ENCODE measurements around the gene NIM1K. TPM values are rescaled to one million over a fixed set of nuclear protein-coding genes. Genes with fewer than 3 reads are reported as not detected.
A peak's percentile ranks its signal among the peaks of the same experiment; 100 is the strongest.
"Not testable (repeated sequence)": the region's sequence is repeated elsewhere in the genome, so short reads cannot be mapped to it uniquely, and the experiment has no call there.

The NIM1K gene
- total RNA-seq, 1 experiment from 2014 or later = 0.04 TPM

DNA sequence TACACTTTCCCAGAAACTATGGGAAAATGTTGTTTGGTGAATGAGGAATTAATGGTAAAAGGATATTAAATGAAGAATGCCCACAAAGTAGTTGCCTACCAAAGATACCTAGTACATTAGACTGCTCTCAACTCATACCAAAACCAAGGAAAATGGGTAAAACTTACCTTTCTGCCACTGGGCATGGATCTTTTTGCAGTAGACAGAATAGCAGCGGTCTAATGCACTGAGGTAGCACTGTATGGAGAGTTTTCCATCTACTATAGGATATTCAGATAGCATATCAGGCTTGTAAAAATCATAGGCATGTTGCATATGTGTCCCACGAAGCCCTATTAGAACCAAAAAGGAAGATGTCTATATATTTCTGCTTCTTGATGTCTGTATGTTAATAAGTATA lies 104.8 kb downstream of the NIM1K start:
- peaks cover 86% of the 10 kb centered on the region for H3K36me3 ChIP-seq
- no peak for DNase-seq
- H3K27me3 ChIP-seq = no peaks in the 10 kb centered on the region

DNA sequence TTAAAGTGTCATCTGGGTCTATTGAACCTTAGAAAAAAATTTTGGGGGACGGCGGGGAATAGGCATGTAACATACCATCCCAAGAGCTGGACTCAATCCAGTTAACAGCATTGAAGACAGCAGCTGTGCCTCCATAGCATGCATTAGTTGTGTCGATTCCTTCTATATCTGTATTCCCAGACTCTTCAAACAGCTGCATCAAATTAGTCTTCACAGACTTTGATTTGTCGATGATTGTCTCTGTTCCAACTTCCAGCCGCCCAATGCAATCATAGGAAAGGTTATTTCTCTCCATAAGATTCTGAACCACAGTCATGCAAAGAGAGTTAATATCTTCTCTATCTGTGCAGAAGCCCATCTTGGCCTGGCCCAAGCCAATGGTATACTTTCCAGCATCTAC lies 106.4 kb downstream of the NIM1K start:
- no peak for DNase-seq
- peaks cover 74% of the 10 kb centered on the region for H3K36me3 ChIP-seq
- H3K27me3 ChIP-seq = no peaks in the 10 kb centered on the region

More for the DNA sequence above, 104.8 kb downstream of the NIM1K start:
- Histone ChIP-seq H3K27ac (no peak overlapping the region), H3K4me1 (0 out of 2 replicates have a peak, but pooled peaks cover 3% of the 10 kb centered on the region), H3K4me3 (no peak overlapping the region), H3K9me3 (replicated peaks) (no peaks in the 10 kb centered on the region)

GRCh38 chr5:43300112-43300511 lies 108.1 kb downstream of the NIM1K start:
- DNase-seq = no peak
- no peak overlapping the region for H3K4me3 ChIP-seq
- peaks cover 63% of the 10 kb centered on the region for H3K36me3 ChIP-seq
- H3K4me1 ChIP-seq = 0 out of 2 replicates have a peak, but pooled peaks cover 3% of the 10 kb centered on the region
- H3K27me3 ChIP-seq = no peaks in the 10 kb centered on the region
- H3K9me3 ChIP-seq (replicated peaks) = no peaks in the 10 kb centered on the region
- H3K27ac ChIP-seq = no peak overlapping the region

More for the DNA sequence above, 106.4 kb downstream of the NIM1K start:
- 0 out of 2 replicates have a peak, but pooled peaks cover 3% of the 10 kb centered on the region for H3K4me1 ChIP-seq
- no peaks in the 10 kb centered on the region for H3K9me3 ChIP-seq (replicated peaks)
- no peak overlapping the region for H3K27ac ChIP-seq
- H3K4me3 ChIP-seq = no peak overlapping the region

DNA sequence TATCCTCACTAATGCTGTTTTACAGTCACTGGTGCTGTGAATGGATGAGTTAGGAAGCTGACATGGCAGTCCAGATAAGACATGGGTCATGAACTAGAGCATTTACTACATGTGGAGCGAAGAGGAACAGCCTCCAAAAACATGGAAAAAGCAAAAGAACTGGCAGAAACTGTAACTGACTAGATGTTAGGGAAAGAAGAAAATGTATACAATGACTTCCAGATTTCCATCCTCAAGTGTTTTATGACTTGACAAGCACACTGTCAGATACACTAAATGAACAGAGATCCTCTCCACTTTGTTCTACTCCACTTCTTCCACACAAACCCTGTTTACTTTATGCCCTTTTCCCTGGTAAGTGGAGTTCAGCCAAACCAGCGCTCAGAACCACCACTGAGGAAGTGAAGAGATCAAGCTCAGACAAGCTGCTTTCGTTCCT lies 109.6 kb downstream of the NIM1K start:
- no peaks in the 10 kb centered on the region for H3K4me1 ChIP-seq
- no peak for DNase-seq
- H3K27me3 ChIP-seq = no peaks in the 10 kb centered on the region
- H3K4me3 ChIP-seq = no peak overlapping the region
- no peak overlapping the region for H3K27ac ChIP-seq
- H3K36me3 ChIP-seq = peaks cover 50% of the 10 kb centered on the region
- no peaks in the 10 kb centered on the region for H3K9me3 ChIP-seq (replicated peaks)

GRCh38 chr5:43302481-43302880 lies 110.5 kb downstream of the NIM1K start:
- Histone ChIP-seq H3K27ac (no peak overlapping the region), H3K4me1 (no peaks in the 10 kb centered on the region), H3K4me3 (no peak overlapping the region), H3K36me3 (peaks cover 42% of the 10 kb centered on the region), H3K27me3 (no peaks in the 10 kb centered on the region), H3K9me3 (replicated peaks) (no peaks in the 10 kb centered on the region)
- no peak for DNase-seq

DNA sequence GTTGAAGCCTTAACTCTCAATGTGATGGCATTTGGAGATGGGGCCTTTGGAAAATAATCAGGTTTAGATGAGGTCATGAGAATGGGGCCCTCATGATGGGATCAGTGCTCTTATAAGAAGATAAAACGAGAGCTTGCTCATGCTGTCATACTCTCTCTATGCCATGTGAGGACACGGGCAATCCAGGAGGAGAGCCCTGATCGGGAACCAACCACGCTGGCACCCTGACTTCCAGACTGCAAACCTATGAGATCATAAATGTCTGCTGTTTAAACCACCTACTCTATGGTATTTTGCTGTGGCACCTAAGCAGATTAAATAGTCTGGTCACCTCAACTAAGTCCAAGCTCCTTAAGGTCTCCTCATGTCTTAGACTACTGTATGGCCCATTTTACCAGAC lies 111.2 kb downstream of the NIM1K start:
- no peak overlapping the region for H3K27ac ChIP-seq
- no peaks in the 10 kb centered on the region for H3K9me3 ChIP-seq (replicated peaks)
- H3K27me3 ChIP-seq = no peaks in the 10 kb centered on the region
- H3K4me1 ChIP-seq = no peaks in the 10 kb centered on the region
- peaks cover 39% of the 10 kb centered on the region for H3K36me3 ChIP-seq
- DNase-seq = no peak
- no peak overlapping the region for H3K4me3 ChIP-seq

DNA sequence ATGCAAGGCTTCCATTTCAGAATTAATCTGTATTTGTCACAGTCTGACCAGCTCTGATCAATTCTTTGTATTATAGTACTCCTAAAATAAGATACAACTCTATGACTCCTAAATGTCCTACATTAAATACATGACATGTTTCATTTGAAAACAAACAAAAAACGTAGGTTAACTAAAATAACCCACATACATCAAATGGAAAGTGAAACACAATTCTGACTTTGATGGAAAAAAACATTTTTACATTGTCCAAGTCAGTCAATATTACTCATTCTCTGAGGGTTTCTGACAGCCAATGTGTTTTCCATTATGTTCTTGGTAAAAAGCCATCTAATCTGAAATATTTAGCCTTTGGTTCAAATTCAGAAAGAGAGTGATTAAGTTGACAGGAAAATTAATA lies 112.5 kb downstream of the NIM1K start:
- no peak overlapping the region for H3K27ac ChIP-seq
- H3K36me3 ChIP-seq = peaks cover 31% of the 10 kb centered on the region
- DNase-seq = no peak
- no peak overlapping the region for H3K4me3 ChIP-seq
- no peaks in the 10 kb centered on the region for H3K9me3 ChIP-seq (replicated peaks)
- no peaks in the 10 kb centered on the region for H3K4me1 ChIP-seq
- H3K27me3 ChIP-seq = no peaks in the 10 kb centered on the region

DNA sequence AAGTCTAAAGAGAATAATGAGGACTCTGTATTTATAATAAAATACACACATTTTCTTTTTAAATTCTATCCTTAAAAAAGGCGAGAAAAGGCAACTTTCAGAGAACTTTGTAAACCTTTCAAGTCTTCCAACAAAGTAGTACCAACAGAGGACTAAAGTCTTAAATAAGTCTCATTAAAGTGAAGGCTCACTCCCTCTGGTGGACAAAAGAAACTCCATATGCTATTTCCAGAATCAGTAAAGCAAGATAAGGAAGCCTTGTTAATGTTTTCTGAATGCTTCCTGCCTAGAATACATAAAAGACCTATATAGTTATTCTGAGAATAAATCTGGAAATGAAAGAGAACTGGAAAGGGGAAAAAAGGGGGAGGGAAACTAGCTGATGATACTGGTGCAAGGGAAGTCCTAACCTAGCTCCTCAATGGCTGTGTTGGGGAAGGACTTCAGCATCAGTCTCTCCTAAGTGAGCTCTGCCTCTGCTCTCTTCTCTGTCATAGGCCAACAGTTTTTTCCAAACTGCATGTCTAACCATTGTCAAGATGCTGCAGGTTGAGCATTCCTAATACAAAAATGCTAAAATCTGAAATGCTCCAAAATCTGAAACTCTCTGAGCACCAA lies 114.0 kb downstream of the NIM1K start:
- H3K36me3 ChIP-seq = peaks cover 19% of the 10 kb centered on the region
- no peak overlapping the region for H3K27ac ChIP-seq
- no peaks in the 10 kb centered on the region for H3K27me3 ChIP-seq
- no peaks in the 10 kb centered on the region for H3K9me3 ChIP-seq (replicated peaks)
- H3K4me1 ChIP-seq = no peaks in the 10 kb centered on the region
- peak in 1 of 2 experiments; percentile 76 for DNase-seq
- no peak overlapping the region for H3K4me3 ChIP-seq

DNA sequence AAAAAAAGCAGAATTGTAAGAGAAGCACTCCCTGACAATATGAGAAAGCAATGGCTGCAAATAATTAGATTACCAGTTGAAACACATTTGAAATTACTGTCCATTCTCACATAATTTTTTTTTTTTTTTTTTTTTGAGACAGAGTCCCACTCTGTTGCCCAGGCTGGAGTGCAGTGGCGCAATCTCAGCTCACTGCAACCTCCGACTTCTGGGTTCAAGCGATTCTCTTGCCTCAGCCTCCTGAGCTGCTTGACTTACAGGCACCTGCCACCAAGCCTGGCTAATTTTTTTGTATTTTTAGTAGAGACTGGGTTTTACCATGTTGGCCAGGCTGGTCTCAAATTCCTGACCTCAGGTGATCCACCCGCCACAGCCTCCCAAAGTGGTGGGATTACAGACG lies 114.9 kb downstream of the NIM1K start:
- H3K27ac ChIP-seq; H3K27me3 ChIP-seq; H3K9me3 ChIP-seq (replicated peaks); DNase-seq; H3K4me3 ChIP-seq; H3K4me1 ChIP-seq: not testable (repeated sequence)
- H3K36me3 ChIP-seq = peaks cover 14% of the 10 kb centered on the region

DNA sequence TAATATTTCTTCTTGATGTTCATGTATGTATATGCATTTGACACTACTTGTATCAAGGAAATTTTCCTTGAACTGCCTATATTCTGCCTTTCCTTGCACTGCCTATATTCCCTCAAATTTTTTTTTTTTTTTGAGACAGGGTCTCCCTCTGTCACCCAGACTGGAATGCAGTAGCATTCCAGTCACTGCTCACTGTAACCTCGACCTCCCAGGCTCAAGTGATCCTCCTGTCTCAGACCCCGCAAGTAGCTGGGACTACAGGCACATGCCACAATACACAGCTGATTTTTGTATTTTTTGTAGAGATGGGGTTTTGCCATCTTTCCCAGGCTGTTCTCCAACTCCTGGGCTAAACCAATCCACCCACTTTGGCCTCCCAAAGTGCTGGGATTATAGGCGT lies 117.1 kb downstream of the NIM1K start:
- DNase-seq = no peak
- Histone ChIP-seq H3K27me3 (no peaks in the 10 kb centered on the region), H3K27ac (no peak overlapping the region), H3K36me3 (peaks cover 8% of the 10 kb centered on the region), H3K4me1 (peaks cover 9% of the 10 kb centered on the region), H3K4me3 (no peak overlapping the region), H3K9me3 (replicated peaks) (no peaks in the 10 kb centered on the region)

DNA sequence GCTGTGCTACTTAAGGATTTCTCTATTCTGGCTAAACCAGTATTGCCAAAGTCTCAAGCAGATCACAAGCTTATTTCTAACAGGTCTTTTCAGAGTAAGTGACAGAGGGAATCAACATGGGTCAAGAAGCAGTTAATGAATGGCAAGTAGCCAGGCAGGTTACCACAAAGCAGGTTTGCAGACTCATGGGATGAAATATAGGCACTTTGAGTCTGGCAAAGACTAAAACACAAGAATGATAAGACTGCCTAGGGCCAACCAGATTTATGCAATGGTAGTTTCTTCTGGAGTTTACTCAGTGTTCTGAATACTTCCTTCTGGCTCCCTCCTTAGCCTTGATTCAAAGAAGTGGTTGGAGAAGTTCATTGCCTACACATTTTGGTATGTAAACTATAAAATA lies 117.6 kb downstream of the NIM1K start:
- no peaks in the 10 kb centered on the region for H3K9me3 ChIP-seq (replicated peaks)
- H3K27me3 ChIP-seq = no peaks in the 10 kb centered on the region
- no peak for DNase-seq
- no peak overlapping the region for H3K4me3 ChIP-seq
- no peak overlapping the region for H3K27ac ChIP-seq
- H3K36me3 ChIP-seq = peaks cover 7% of the 10 kb centered on the region
- peaks cover 14% of the 10 kb centered on the region for H3K4me1 ChIP-seq

DNA sequence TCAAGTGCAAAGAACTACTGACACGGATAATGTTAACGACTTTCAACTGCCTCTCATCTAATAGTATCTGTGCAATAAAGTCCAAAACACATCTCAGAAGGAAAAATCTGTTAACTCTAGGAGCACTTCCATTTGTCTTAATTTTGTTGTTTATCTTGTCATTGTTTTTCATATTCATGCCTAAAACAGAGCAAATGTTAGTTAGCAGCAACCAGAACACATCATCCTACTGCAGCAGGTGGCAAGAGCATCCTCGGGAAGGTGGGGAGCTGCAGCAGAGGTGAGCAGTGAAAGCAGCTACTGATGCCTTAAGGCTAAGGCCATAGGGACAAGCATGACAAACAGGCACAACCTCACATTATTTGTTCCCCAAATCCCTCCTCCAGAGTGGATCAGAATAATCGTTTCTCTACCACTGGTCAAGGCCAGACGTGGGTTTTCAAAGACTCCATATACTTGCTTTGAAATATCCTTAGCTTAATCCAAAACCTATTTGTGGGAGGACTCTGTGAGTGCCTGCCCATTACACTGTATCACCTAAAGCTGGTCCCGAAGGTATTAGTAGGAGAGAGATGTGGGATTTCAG lies 120.1 kb downstream of the NIM1K start:
- H3K9me3 ChIP-seq (replicated peaks) = no peaks in the 10 kb centered on the region
- no peaks in the 10 kb centered on the region for H3K27me3 ChIP-seq
- DNase-seq = no peak
- H3K36me3 ChIP-seq = peaks cover 4% of the 10 kb centered on the region
- H3K4me1 ChIP-seq = peaks cover 17% of the 10 kb centered on the region
- H3K4me3 ChIP-seq = peak overlapping the region; percentile 76
- H3K27ac ChIP-seq = peak overlapping the region; percentile 67

DNA sequence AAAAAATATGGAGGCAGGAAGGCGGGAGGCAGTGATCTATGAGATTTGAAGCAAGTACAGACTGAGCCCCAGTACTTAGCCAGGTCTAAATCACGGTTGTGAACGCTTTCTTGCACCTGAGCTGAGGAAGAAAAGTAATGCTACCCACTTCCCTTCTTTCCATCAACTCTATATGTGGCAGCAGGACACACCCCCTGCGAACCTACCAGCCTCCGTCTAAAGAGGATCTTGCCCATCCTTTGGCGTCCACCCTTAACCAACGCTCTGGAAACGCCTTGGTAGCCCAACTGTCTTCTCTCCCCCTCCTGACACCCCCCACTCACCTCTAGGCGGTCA lies 120.6 kb downstream of the NIM1K start:
- no peaks in the 10 kb centered on the region for H3K27me3 ChIP-seq
- H3K9me3 ChIP-seq (replicated peaks) = no peaks in the 10 kb centered on the region
- H3K36me3 ChIP-seq = peaks cover 4% of the 10 kb centered on the region
- peaks cover 17% of the 10 kb centered on the region for H3K4me1 ChIP-seq
- H3K27ac ChIP-seq = peak overlapping the region; percentile 67
- peak overlapping the region; percentile 76 for H3K4me3 ChIP-seq
- DNase-seq = no peak

DNA sequence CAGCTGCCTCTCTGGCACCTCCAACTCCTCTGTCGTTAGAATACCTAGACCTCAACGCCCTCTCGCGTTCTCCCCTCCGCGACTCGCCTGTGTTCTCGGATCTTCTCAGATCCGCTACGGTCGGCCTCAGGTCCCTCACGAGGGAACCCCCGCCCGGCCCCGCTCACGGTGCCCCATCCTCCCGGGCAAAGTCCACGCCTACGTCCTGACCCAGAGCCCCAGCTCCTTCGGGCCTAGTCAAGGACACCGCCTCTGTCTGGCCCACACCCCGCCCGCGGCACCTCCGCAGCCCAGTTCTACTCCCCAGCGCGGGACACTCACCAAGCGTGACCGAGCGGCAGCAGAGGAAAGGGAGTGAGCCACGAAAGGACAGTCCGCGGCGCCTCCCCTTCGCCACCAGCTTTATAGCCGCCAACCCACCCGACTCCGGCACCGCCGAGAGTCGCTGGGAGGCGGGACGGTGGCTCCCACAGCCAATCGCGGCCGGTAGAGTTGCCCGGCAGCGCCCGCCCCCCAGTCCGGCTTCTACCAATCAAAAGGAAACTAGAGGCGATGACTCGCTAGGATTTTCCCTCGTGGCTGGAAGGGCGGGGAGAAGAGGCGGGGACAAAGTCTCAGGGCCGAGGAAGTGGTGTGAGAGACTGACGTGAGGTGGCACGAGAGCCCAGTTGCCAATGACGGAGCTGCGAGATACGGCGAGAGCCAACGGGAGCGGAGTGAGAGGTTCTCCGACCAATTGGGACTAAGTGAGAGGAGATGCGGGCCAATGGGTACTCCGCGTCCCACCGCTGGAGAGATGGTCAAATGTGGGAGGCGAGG lies 121.2 kb downstream of the NIM1K start, which contains the start of gene HMGCS1:
Gene HMGCS1 (minus strand): TSS at position 378 of the 819 bp plus-strand sequence. CDS start 14,447 bp downstream, outside the sequence.
- Histone ChIP-seq H3K27me3 (no peaks in the 10 kb centered on the region), H3K36me3 (peaks cover 1% of the 10 kb centered on the region), H3K27ac (peak within 1 kb of the TSS; percentile 67), H3K4me1 (peaks cover 17% of the 10 kb centered on the region), H3K4me3 (peak within 1 kb of the TSS; percentile 76), H3K9me3 (replicated peaks) (no peaks in the 10 kb centered on the region)
- peak; percentile 99 to 100 for DNase-seq

DNA sequence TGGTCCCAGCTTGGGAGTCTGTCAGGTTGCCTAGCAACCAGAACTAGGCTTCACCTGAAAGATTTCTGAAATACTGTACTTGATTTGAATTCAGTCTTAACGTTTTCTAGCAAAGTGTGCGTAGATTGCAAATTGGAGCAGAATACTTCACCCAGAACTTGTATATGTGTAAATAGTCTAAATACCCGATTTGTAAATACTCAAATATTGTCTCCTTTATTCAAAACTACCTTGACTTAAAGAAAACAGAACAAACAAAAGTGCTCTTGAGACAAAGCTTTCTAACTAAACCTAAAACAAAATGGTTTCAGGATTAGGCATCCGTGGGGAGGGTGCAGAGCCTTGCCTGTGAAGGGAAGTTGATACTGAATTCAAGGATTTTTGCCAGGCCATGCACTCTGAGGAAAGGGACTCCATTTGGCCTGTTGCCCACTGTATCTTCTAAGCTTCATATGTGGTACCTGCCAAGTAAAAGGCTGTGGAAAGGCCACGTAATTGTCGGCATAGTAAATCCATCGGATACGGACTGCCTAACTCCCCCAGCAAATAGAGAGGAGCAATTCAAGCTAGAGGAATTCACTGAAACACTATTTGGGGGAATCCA lies 121.9 kb downstream of the NIM1K start:
- H3K27ac ChIP-seq = peak overlapping the region; percentile 15; the same call in 1 of the 2 replicates
- peaks cover 17% of the 10 kb centered on the region for H3K4me1 ChIP-seq
- DNase-seq = peak; percentile 35 to 63
- peak overlapping the region; percentile 47 for H3K4me3 ChIP-seq
- H3K27me3 ChIP-seq = no peaks in the 10 kb centered on the region
- no peaks in the 10 kb centered on the region for H3K9me3 ChIP-seq (replicated peaks)
- H3K36me3 ChIP-seq = no peaks in the 10 kb centered on the region; the same call in 1 of the 2 replicates
